GM23248 (cell line): ENCODE data around the gene ICAM5.

Experiments
- EZH2 ChIP-seq: fragments of 200-600 bp; sonication (generic); IDR thresholded peaks from 2 replicates; pipeline ENCODE4 v1.6.1; 2018; ENCODE audit warnings: antibody characterized with exemption, mild to moderate bottlenecking; ENCODE audit not compliant: insufficient read depth, poor library complexity, severe bottlenecking
- EZH2phosphoT487 ChIP-seq: fragments of 200-600 bp; sonication (generic); IDR thresholded peaks from 2 replicates; pipeline ENCODE4 v1.6.1; 2018; ENCODE audit warnings: antibody characterized with exemption, moderate library complexity, mild to moderate bottlenecking, low read depth; ENCODE audit not compliant: insufficient read depth

DNA sequence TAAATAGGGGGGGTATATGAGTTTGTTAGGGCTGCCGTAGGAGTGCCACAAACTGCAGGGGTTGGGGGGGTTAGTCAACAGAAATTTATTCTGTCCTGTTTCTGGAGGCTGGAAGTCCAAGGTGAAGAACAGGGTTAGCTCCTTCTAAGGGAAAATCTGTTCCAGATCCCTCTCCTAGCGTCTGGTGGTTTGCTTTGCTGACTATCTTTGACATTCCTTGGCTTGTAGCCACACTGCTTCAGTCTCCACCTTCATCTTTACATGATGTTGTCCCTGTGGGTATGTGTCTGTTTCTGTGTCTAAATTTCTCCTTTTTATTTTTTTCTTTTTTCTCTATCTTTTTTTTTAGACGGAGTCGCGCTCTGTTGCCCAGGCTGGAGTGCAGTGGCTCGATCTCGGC, 27.0 kb upstream of the ICAM5 start:
- TF ChIP-seq EZH2 (no peak), EZH2phosphoT487 (no peak)
